Spleen (tissue), 11 donors: ENCODE data around the gene EDDM3A. TPM values are rescaled to one million over a fixed set of nuclear protein-coding genes. Genes with fewer than 3 reads are reported as not detected.

Experiments used
- DNase-seq: peaks from one replicate; pipeline ENCODE4 v3.0.0-alpha.2; 2020
- H3K27ac ChIP-seq, 8 donors: fragments of 200-600 bp; sonication (generic) in 7 of 8; 1 replicate in 4 of 8; 2 replicates in 4 of 8; pipeline versions ENCODE4 v1.5.0 to v1.8.0; 2016 to 2021; ENCODE audit warnings: inconsistent platforms in 4 of 8, mild to moderate bottlenecking in 4 of 8, moderate library complexity in 1 of 8
- H3K27me3 ChIP-seq, 7 donors: fragments of 200-600 bp; sonication (generic) in 6 of 7; replicated peaks in 1 of 7; 1 replicate in 4 of 7; 2 replicates in 3 of 7; pipeline versions ENCODE4 v1.5.0 to v1.8.0; 2016 to 2021; ENCODE audit warnings: inconsistent platforms in 3 of 7, mild to moderate bottlenecking in 1 of 7
- H3K36me3 ChIP-seq, 6 donors: fragments of 200-600 bp; sonication (generic) in 5 of 6; 1 replicate in 4 of 6; 2 replicates in 2 of 6; pipeline versions ENCODE4 v1.5.0 to v1.8.0; 2016 to 2021; ENCODE audit warnings: inconsistent platforms in 2 of 6
- H3K4me1 ChIP-seq, 6 donors: fragments of 200-600 bp; sonication (generic) in 5 of 6; 1 replicate in 3 of 6; 2 replicates in 3 of 6; pipeline versions ENCODE4 v1.5.0 to v1.8.0; 2016 to 2021; ENCODE audit warnings: inconsistent platforms in 3 of 6
- H3K4me3 ChIP-seq, 8 donors: fragments of 200-600 bp; sonication (generic) in 7 of 8; 1 replicate in 4 of 8; 2 replicates in 4 of 8; pipeline versions ENCODE4 v1.5.0 to v1.8.0; 2016 to 2021; ENCODE audit warnings: inconsistent platforms in 4 of 8, mild to moderate bottlenecking in 4 of 8, moderate library complexity in 2 of 8
- H3K9me3 ChIP-seq, 8 donors: fragments of 200-600 bp; sonication (generic) in 7 of 8; 1 replicate in 4 of 8; 2 replicates in 4 of 8; pipeline versions ENCODE4 v1.5.0 to v1.8.0; 2016 to 2021; ENCODE audit warnings: inconsistent platforms in 4 of 8
- POLR2A ChIP-seq, 3 donors: fragments of 450-650 bp; IDR thresholded peaks; one replicate each; pipeline ENCODE4 v1.5.1; 2017; ENCODE audit warnings: antibody characterized with exemption in 3 of 3, mild to moderate bottlenecking in 1 of 3
- POLR2AphosphoS5 ChIP-seq, 3 donors: sonication (generic); formaldehyde crosslinking; IDR thresholded peaks; one replicate each; pipeline ENCODE4 v1.5.1; 2017; ENCODE audit warnings: antibody characterized with exemption in 3 of 3
- WGBS, 5 donors: extraction: QIAGEN DNeasy Blood & Tissue Kit in 3 of 5; methylation state at CpG; one replicate each; pipeline versions ENCODE4 v1.1.5 to v1.1.7; 2013 to 2018; 5-methylcytosine and 5-hydroxymethylcytosine counted together
- intact Hi-C: fragments of 100-400 bp; cut with DNase I; formaldehyde crosslinking; loops from one replicate; pipeline ENCODE4 v1.15.0; 2023; ENCODE audit warnings: low total_unique reads
- polyA plus RNA-seq, 3 donors: library from polyadenylated mRNA; stranded (reverse); fragments of 200-250 nt; gene quantifications; one replicate each; pipeline ENCODE4 v1.2.1, GENCODE V29; 2013
- total RNA-seq, 7 donors: library from RNA; depleted of rRNA in 3 of 7; stranded (reverse); fragments of >200 nt in 3 of 7; fragmentation: NEBNext Ultra II Directional in 4 of 7; extraction: Animal tissue kit (Norgen Biotek cat#: 25700) in 4 of 7; gene quantifications; one replicate each; pipeline versions ENCODE4 v1.1.0 to v1.2.1, GENCODE V29; 2016 to 2021
- TF ChIP-seq, protein P1 (sequence below), 11 experiments: fragments of 200-600 bp in 7 of 11; fragments of 450-650 bp in 4 of 11; sonication (generic) in 4 of 11; IDR thresholded peaks in 8 of 11; conservative IDR thresholded peaks in 3 of 11; 1 replicate in 7 of 11; 2 replicates in 4 of 11; pipeline versions ENCODE4 v1.4.0 to v1.8.0; 2016 to 2021; ENCODE audit warnings: antibody characterized with exemption in 11 of 11, inconsistent platforms in 4 of 11, mild to moderate bottlenecking in 1 of 11
- donor health status: healthy with polysubstance abuse.
- donor health status: DM: no; HTN: no; CAD: no; lungs with moderate emphysema.
- donor health status: DM: no; HTN: no; CAD: no.
- donor health status: Bipolar disorder and iron deficiency.
- donor health status: healthy.
- donor health status: DM: no; HTN: no; CAD: no.
- donor health status: DM: yes; HTN: yes; CAD: no.

Gene EDDM3A
- total and polyA plus RNA-seq, 10 donors = 0.24 TPM; not detected in 9

DNA sequence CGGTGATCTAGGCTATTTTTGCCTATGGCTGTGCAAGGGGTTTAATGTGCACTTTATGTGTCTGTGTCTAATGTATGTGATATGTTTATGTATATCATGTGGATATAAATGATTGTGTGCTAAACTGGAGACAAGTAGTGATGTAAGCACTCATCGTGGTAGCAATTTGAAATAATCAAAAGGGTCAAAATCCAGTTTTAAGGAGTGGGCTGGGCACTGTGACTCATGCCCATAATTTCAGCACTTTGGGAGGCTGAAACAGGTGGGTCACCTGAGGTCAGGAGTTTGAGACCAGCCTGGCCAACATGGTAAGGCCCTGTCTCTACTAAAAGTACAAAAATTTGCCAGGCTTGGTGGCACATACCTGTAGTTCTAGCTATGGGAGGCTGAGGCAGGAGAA is 2.8 kb downstream of the EDDM3A start:
- Histone ChIP-seq H3K27me3 (no peaks in the 10 kb centered on the region), H3K36me3 (no peaks in the 10 kb centered on the region), H3K9me3 (peaks cover 7 to 27% (median 18%) of the 10 kb centered on the region in 8 donors), H3K4me1 (no peaks in the 10 kb centered on the region), H3K4me3 (no peak overlapping the region), H3K27ac (no peak overlapping the region)
- intact Hi-C loops = no loop called here
- TF ChIP-seq POLR2AphosphoS5 (IDR thresholded peaks at IDR 0.05) (no peak), POLR2A (IDR thresholded peaks at IDR 0.05) (no peak)
- TF ChIP-seq, protein P1, sequence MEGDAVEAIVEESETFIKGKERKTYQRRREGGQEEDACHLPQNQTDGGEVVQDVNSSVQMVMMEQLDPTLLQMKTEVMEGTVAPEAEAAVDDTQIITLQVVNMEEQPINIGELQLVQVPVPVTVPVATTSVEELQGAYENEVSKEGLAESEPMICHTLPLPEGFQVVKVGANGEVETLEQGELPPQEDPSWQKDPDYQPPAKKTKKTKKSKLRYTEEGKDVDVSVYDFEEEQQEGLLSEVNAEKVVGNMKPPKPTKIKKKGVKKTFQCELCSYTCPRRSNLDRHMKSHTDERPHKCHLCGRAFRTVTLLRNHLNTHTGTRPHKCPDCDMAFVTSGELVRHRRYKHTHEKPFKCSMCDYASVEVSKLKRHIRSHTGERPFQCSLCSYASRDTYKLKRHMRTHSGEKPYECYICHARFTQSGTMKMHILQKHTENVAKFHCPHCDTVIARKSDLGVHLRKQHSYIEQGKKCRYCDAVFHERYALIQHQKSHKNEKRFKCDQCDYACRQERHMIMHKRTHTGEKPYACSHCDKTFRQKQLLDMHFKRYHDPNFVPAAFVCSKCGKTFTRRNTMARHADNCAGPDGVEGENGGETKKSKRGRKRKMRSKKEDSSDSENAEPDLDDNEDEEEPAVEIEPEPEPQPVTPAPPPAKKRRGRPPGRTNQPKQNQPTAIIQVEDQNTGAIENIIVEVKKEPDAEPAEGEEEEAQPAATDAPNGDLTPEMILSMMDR (IDR thresholded peaks at IDR 0.05 in 8 of 11, conservative IDR thresholded peaks at IDR 0.05 in 3 of 11) = no peak
- no peak for DNase-seq
- WGBS, 5 donors = 86 to 96% (median 93%) methylated on average over 2 of the region's 2 CpGs

DNA sequence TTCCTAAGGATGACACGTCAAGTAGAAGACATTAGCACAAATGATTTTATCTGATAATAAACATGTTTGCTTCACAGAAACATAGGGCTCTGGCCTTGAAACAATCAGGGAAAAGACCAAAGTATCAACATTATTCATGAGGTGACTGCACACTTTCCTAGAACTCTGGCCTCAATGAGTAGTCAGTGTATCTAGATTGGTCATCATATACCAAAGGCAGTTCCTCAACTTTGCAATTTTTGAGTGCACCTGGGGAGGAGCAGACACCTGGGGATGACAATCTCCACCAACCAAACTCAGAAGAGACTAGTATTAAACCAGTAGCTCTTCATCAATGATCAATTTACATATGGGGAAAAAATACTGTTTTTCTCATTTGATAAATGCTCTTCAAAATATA is 4.5 kb downstream of the EDDM3A start:
- H3K27me3 ChIP-seq = no peaks in the 10 kb centered on the region
- no peaks in the 10 kb centered on the region for H3K4me1 ChIP-seq
- intact Hi-C loops = no loop called here
- TF ChIP-seq, protein P1 (IDR thresholded peaks at IDR 0.05 in 8 of 11, conservative IDR thresholded peaks at IDR 0.05 in 3 of 11) = no peak
- no peak for TF ChIP-seq POLR2A (IDR thresholded peaks at IDR 0.05)
- H3K4me3 ChIP-seq = no peak overlapping the region
- H3K36me3 ChIP-seq = no peaks in the 10 kb centered on the region
- DNase-seq = no peak
- no peak overlapping the region for H3K27ac ChIP-seq
- WGBS, 5 donors = 75 to 97% (median 87%) methylated on average over 1 of the region's 1 CpG
- peaks cover 7 to 29% (median 18%) of the 10 kb centered on the region in 8 donors for H3K9me3 ChIP-seq

DNA sequence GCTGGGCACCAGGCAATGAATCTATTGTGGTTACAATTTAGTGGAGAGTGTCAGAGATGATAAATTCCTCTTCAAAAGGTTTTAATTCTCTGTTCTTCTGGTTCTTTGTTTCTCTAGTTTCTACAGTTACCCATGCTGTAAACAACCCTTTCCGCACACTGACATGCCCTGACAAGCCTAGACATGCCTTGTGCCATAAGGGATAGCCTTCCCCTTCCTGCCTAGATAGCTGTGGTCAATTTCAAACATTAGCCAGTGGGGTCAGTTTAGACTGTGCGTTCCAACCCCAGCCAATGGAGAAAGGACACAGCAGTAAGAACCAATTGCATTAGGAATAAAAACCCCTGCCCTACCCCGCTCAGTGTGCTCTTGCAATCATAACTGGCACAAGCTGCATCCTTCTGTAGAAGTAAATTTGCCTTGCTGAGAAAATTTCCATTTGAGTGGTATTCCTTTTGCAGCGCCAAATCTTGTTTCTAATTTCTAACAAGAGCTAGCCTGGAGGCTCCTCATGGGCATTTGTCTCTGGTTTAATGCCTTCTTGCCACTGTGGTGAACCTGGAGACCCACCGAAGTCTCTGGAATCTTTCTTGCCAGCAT is 6.4 kb downstream of the EDDM3A start:
- TF ChIP-seq, protein P1 (IDR thresholded peaks at IDR 0.05 in 8 of 11, conservative IDR thresholded peaks at IDR 0.05 in 3 of 11) = no peak
- no peak for TF ChIP-seq POLR2A (IDR thresholded peaks at IDR 0.05)
- no peak for TF ChIP-seq POLR2AphosphoS5 (IDR thresholded peaks at IDR 0.05)
- intact Hi-C loops = no loop called here
- H3K36me3 ChIP-seq = no peaks in the 10 kb centered on the region
- no peak overlapping the region for H3K27ac ChIP-seq
- H3K4me3 ChIP-seq = no peak overlapping the region
- H3K9me3 ChIP-seq = peaks cover 7 to 29% (median 18%) of the 10 kb centered on the region in 8 donors
- no peak for DNase-seq
- 82 to 97% (median 96%) methylated on average over 5 of the region's 5 CpGs for WGBS, 5 donors
- no peaks in the 10 kb centered on the region for H3K27me3 ChIP-seq
- no peaks in the 10 kb centered on the region for H3K4me1 ChIP-seq

DNA sequence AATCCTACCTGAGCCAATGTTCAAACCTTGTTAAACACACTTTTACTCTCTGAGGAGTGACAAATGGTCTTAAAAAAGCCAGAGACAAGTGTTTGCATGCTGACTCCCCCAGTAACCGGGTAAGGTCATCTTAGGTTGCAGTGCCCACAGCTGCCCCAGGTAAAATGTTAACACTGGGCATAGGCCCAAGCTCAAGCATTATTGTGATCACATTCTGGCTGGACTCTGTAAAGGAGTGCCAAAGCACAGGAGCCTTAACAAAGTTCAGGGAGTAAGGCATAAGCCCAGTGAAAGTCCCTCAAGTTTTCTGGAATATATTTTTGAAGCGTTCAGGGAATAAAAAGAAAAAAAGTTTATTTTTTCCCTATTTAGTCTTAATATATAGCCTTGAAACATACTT is 8.6 kb downstream of the EDDM3A start:
- intact Hi-C loops = no loop called here
- H3K4me1 ChIP-seq = peaks cover 0 to 9% (median 0%) of the 10 kb centered on the region in 6 donors
- 89 to 97% (median 93%) methylated on average over 2 of the region's 2 CpGs for WGBS, 5 donors

More for the DNA sequence above, 8.6 kb downstream of the EDDM3A start:
- no peaks in the 10 kb centered on the region for H3K27me3 ChIP-seq
- no peaks in the 10 kb centered on the region for H3K36me3 ChIP-seq
- no peak for DNase-seq
- H3K4me3 ChIP-seq = no peak overlapping the region
- no peak overlapping the region for H3K27ac ChIP-seq
- peaks cover 7 to 29% (median 18%) of the 10 kb centered on the region in 8 donors for H3K9me3 ChIP-seq
- TF ChIP-seq, protein P1 (IDR thresholded peaks at IDR 0.05 in 8 of 11, conservative IDR thresholded peaks at IDR 0.05 in 3 of 11) = no peak
- TF ChIP-seq POLR2AphosphoS5 (IDR thresholded peaks at IDR 0.05) = no peak
- TF ChIP-seq POLR2A (IDR thresholded peaks at IDR 0.05) = no peak
